CD4-positive, CD25-positive, alpha-beta regulatory T cell (primary cell): Measurements from ENCODE around the gene OPCML. TPM values are rescaled to one million over a fixed set of nuclear protein-coding genes. Genes with fewer than 3 reads are reported as not detected.

Source experiments
- ATAC-seq, 2 donors: fragments of 150-1000 bp; cut with Tn5 transposase; one replicate each; pipeline ENCODE4 v1.10.0; 2021; ENCODE audit warnings: low read depth in 2 of 2, moderate number of reproducible peaks in 2 of 2, moderate library complexity in 1 of 2
- DNase-seq, 3 donors: peaks; one replicate each; pipeline versions ENCODE4 v3.0.0 to v3.0.0-alpha.2; 2012 to 2022; ENCODE audit warnings: mixed read lengths in 1 of 3
- H3K27ac ChIP-seq: one replicate; pipeline ENCODE4 v1.7.0; 2013; ENCODE audit warnings: mild to moderate bottlenecking, low read length; ENCODE audit not compliant: insufficient read depth, poor library complexity, severe bottlenecking
- H3K27me3 ChIP-seq: one replicate; pipeline ENCODE4 v1.7.0; 2013; ENCODE audit warnings: low read length; ENCODE audit not compliant: control insufficient read depth, insufficient read depth
- H3K36me3 ChIP-seq: one replicate; pipeline ENCODE4 v1.7.0; 2013; ENCODE audit warnings: mild to moderate bottlenecking, low read length, moderate library complexity; ENCODE audit not compliant: control insufficient read depth, insufficient read depth
- H3K4me1 ChIP-seq: 2 replicates; pipeline ENCODE4 v1.7.0; 2013; ENCODE audit warnings: mild to moderate bottlenecking, low read length; ENCODE audit not compliant: insufficient read depth, control insufficient read depth, poor library complexity, severe bottlenecking
- H3K4me3 ChIP-seq: one replicate; pipeline ENCODE4 v1.7.0; 2013; ENCODE audit warnings: low read depth, mild to moderate bottlenecking, low read length, moderate library complexity
- H3K9me3 ChIP-seq, 2 experiments: 1 replicate in 1 of 2; 2 replicates in 1 of 2; pipeline ENCODE4 v1.7.0; 2013; ENCODE audit warnings: low read length in 2 of 2, mild to moderate bottlenecking in 1 of 2, moderate library complexity in 1 of 2; ENCODE audit not compliant: control insufficient read depth in 2 of 2
- H3K27ac Mint-ChIP-seq, 3 donors: one replicate each; pipeline ENCODE4 v1.8.0; 2020 to 2022; ENCODE audit warnings: mild to moderate bottlenecking in 3 of 3, mixed read lengths in 3 of 3, moderate library complexity in 2 of 3
- H3K27me3 Mint-ChIP-seq: one replicate; pipeline ENCODE4 v1.8.0; 2022; ENCODE audit warnings: mild to moderate bottlenecking, mixed read lengths
- H3K36me3 Mint-ChIP-seq: one replicate; pipeline ENCODE4 v1.8.0; 2020; ENCODE audit warnings: mixed read lengths
- H3K4me1 Mint-ChIP-seq, 4 donors: one replicate each; pipeline ENCODE4 v1.8.0; 2020 to 2022; ENCODE audit warnings: mixed read lengths in 4 of 4, mild to moderate bottlenecking in 1 of 4
- H3K4me3 Mint-ChIP-seq, 4 donors: one replicate each; pipeline ENCODE4 v1.8.0; 2020 to 2022; ENCODE audit warnings: mild to moderate bottlenecking in 4 of 4, mixed read lengths in 4 of 4, moderate library complexity in 3 of 4
- H3K9me3 Mint-ChIP-seq, 7 donors: one replicate each; pipeline ENCODE4 v1.8.0; 2020 to 2022; ENCODE audit warnings: mixed read lengths in 7 of 7, mild to moderate bottlenecking in 3 of 7, moderate library complexity in 2 of 7
- polyA plus RNA-seq, 4 donors: library from polyadenylated mRNA; unstranded; fragments of 300-500 nt; fragmentation: Illumina TruSeq; gene quantifications; one replicate each; pipeline ENCODE4 v1.2.3, GENCODE V29; 2021
- total RNA-seq: library from RNA; stranded (reverse); gene quantifications from one replicate; pipeline ENCODE4 v1.2.3, GENCODE V29; 2022

Gene OPCML
- total and polyA plus RNA-seq, 5 donors from 2014 or later: not detected

- H3K9me3 ChIP-seq: no peaks in the 10 kb centered on the region
- Mint-ChIP-seq H3K27me3 (no peaks in the 10 kb centered on the region), H3K4me3 (no peak overlapping the region), H3K4me1 (no peaks in the 10 kb centered on the region), H3K36me3 (no peaks in the 10 kb centered on the region), H3K27ac (no peak overlapping the region), H3K9me3 (peaks cover 0 to 6% (median 0%) of the 10 kb centered on the region in 7 donors)
- H3K4me1 ChIP-seq: no peaks in the 10 kb centered on the region
- ATAC-seq (no peak), DNase-seq (no peak)
- no peaks in the 10 kb centered on the region for H3K27me3 ChIP-seq
- no peak overlapping the region for H3K27ac ChIP-seq
- no peaks in the 10 kb centered on the region for H3K36me3 ChIP-seq
- no peak overlapping the region for H3K4me3 ChIP-seq
These were observed 570.3 kb downstream of the OPCML start for GRCh38 chr11:132962041-132962440.

DNA sequence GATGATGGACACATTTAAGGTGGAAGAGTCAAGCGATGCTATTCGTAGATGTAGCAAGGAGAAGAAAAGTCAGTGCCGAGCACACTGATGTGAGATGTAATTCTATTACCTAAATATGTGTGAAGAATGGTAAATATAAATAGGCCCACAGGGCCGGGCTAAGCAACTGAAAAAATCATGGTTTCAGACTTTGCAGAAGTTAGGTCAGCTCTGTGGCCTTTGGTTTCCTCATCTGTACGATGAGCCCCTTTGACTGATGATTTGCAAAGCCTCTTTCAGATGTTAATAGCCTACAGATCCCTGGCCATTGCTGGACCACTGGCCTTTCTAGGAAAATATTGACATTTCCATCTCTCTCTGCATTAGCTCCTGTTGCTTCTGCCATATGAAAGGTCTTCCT, 570.8 kb downstream of the OPCML start:
- Mint-ChIP-seq H3K9me3 (peaks cover 0 to 6% (median 0%) of the 10 kb centered on the region in 7 donors), H3K36me3 (no peaks in the 10 kb centered on the region), H3K27me3 (no peaks in the 10 kb centered on the region), H3K4me1 (no peaks in the 10 kb centered on the region), H3K4me3 (no peak overlapping the region), H3K27ac (no peak overlapping the region)
- H3K4me1 ChIP-seq: no peaks in the 10 kb centered on the region
- no peaks in the 10 kb centered on the region for H3K9me3 ChIP-seq
- no peaks in the 10 kb centered on the region for H3K27me3 ChIP-seq
- no peaks in the 10 kb centered on the region for H3K36me3 ChIP-seq
- no peak for DNase-seq
- H3K27ac ChIP-seq: no peak overlapping the region
- ATAC-seq: no peak
- no peak overlapping the region for H3K4me3 ChIP-seq

- Mint-ChIP-seq H3K4me3 (no peak overlapping the region), H3K4me1 (no peaks in the 10 kb centered on the region), H3K36me3 (no peaks in the 10 kb centered on the region), H3K9me3 (peaks cover 0 to 6% (median 0%) of the 10 kb centered on the region in 7 donors), H3K27me3 (no peaks in the 10 kb centered on the region), H3K27ac (no peak overlapping the region)
- Histone ChIP-seq H3K36me3 (no peaks in the 10 kb centered on the region), H3K4me1 (no peaks in the 10 kb centered on the region), H3K9me3 (no peaks in the 10 kb centered on the region), H3K4me3 (no peak overlapping the region), H3K27ac (no peak overlapping the region), H3K27me3 (no peaks in the 10 kb centered on the region)
- ATAC-seq: no peak
- DNase-seq: no peak
These were observed 571.8 kb downstream of the OPCML start for GRCh38 chr11:132960273-132961078.

- Histone ChIP-seq H3K4me1 (no peaks in the 10 kb centered on the region), H3K36me3 (no peaks in the 10 kb centered on the region), H3K27ac (no peak overlapping the region), H3K4me3 (no peak overlapping the region), H3K27me3 (no peaks in the 10 kb centered on the region), H3K9me3 (no peaks in the 10 kb centered on the region)
- H3K9me3 Mint-ChIP-seq: peaks cover 0 to 4% (median 0%) of the 10 kb centered on the region in 7 donors
- H3K4me3 Mint-ChIP-seq: no peak overlapping the region
- no peaks in the 10 kb centered on the region for H3K27me3 Mint-ChIP-seq
- DNase-seq (no peak), ATAC-seq (no peak)
- H3K4me1 Mint-ChIP-seq: no peaks in the 10 kb centered on the region
- no peaks in the 10 kb centered on the region for H3K36me3 Mint-ChIP-seq
- no peak overlapping the region for H3K27ac Mint-ChIP-seq
These were observed 572.6 kb downstream of the OPCML start for GRCh38 chr11:132959693-132960092.

DNA sequence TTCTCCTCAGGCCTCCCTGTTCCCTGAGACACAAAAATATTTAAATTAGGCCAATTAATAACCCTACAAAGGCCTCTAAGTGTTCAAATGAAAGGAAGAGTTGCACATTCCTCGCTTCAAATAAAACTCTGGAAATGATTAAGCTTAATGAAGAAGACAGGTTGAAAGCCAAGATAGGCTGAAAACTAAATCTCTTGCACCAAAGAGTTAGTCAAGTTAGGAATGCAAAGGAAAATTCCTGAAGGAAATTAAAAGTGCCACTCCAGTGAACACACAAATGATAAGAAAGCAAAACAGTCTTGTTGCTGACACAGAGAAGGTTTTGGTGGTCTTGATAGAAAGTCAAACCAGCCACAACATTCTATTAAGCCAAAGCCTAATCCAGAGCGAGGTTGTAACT, 574.4 kb downstream of the OPCML start:
- DNase-seq (no peak), ATAC-seq (no peak)
- Mint-ChIP-seq H3K36me3 (no peaks in the 10 kb centered on the region), H3K4me1 (no peaks in the 10 kb centered on the region), H3K27me3 (no peaks in the 10 kb centered on the region), H3K4me3 (no peak overlapping the region), H3K27ac (no peak overlapping the region), H3K9me3 (peaks cover 0 to 4% (median 0%) of the 10 kb centered on the region in 7 donors)
- Histone ChIP-seq H3K9me3 (no peaks in the 10 kb centered on the region), H3K27me3 (no peaks in the 10 kb centered on the region), H3K4me3 (no peak overlapping the region), H3K27ac (no peak overlapping the region), H3K36me3 (no peaks in the 10 kb centered on the region), H3K4me1 (no peaks in the 10 kb centered on the region)

GRCh38 chr11:132948252-132948651, 584.0 kb downstream of the OPCML start:
- no peak overlapping the region for H3K4me3 Mint-ChIP-seq
- Histone ChIP-seq H3K9me3 (no peaks in the 10 kb centered on the region), H3K36me3 (no peaks in the 10 kb centered on the region), H3K27ac (no peak overlapping the region), H3K4me1 (no peaks in the 10 kb centered on the region), H3K27me3 (peaks cover 2% of the 10 kb centered on the region), H3K4me3 (no peak overlapping the region)
- ATAC-seq (no peak), DNase-seq (no peak)
- peaks cover 18% of the 10 kb centered on the region for H3K27me3 Mint-ChIP-seq
- H3K9me3 Mint-ChIP-seq: peaks cover 0 to 8% (median 4%) of the 10 kb centered on the region in 7 donors
- H3K36me3 Mint-ChIP-seq: no peaks in the 10 kb centered on the region
- peaks cover 0 to 6% (median 0%) of the 10 kb centered on the region in 4 donors for H3K4me1 Mint-ChIP-seq
- no peak overlapping the region for H3K27ac Mint-ChIP-seq

DNA sequence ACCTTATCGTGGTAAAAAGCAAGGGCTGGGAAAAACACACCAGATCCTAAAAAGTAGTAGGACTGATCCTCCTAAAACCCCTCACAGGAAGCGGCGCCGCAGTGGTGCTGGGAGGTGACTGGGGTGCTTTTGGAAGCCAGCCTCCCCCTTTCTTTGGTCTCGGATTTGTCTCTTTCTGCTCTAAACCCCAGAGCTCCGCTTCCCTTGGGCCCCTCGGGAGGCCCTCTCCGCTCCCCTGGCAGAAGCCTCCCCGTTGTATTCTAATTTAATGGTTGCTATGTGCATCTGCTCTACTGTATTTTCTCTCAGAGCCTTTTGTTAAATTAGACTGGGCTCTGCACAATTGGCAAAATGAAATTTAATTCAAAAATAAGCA, 587.7 kb downstream of the OPCML start:
- Mint-ChIP-seq H3K9me3 (peaks cover 0 to 6% (median 0%) of the 10 kb centered on the region in 7 donors), H3K36me3 (no peaks in the 10 kb centered on the region), H3K27ac (no peak overlapping the region), H3K4me3 (no peak overlapping the region), H3K4me1 (peaks cover 0 to 6% (median 0%) of the 10 kb centered on the region in 4 donors), H3K27me3 (peaks cover 44% of the 10 kb centered on the region)
- no peak for ATAC-seq
- DNase-seq: no peak
- Histone ChIP-seq H3K36me3 (no peaks in the 10 kb centered on the region), H3K4me1 (no peaks in the 10 kb centered on the region), H3K9me3 (no peaks in the 10 kb centered on the region), H3K27me3 (peaks cover 2% of the 10 kb centered on the region), H3K4me3 (no peak overlapping the region), H3K27ac (no peak overlapping the region)
